Parathyroid adenoma (tissue), 2 donors: ENCODE measurements around the gene PDE6C.

ENCODE experiments used
- H2AFZ ChIP-seq: fragments of 300-600 bp; sonication (generic); one replicate; pipeline ENCODE4 v1.7.0; 2017; ENCODE audit warnings: antibody characterized with exemption, mild to moderate bottlenecking
- H3K27ac ChIP-seq: fragments of 300-600 bp; sonication (generic); one replicate; pipeline ENCODE4 v1.7.0; 2017
- H3K27me3 ChIP-seq: fragments of 300-600 bp; sonication (generic); one replicate; pipeline ENCODE4 v1.7.0; 2017; ENCODE audit warnings: low read length; ENCODE audit not compliant: control insufficient read depth, insufficient read depth
- H3K36me3 ChIP-seq: fragments of 300-600 bp; sonication (generic); one replicate; pipeline ENCODE4 v1.7.0; 2017; ENCODE audit warnings: low read length; ENCODE audit not compliant: control insufficient read depth, insufficient read depth
- H3K4me1 ChIP-seq: fragments of 300-600 bp; sonication (generic); one replicate; pipeline ENCODE4 v1.7.0; 2017; ENCODE audit warnings: control low read depth
- H3K4me2 ChIP-seq: fragments of 300-600 bp; sonication (generic); one replicate; pipeline ENCODE4 v1.7.0; 2017; ENCODE audit warnings: low read length
- H3K4me3 ChIP-seq: fragments of 300-600 bp; sonication (generic); one replicate; pipeline ENCODE4 v1.7.0; 2017; ENCODE audit warnings: low read depth, low read length
- H3K79me2 ChIP-seq: fragments of 300-600 bp; sonication (generic); one replicate; pipeline ENCODE4 v1.7.0; 2017; ENCODE audit warnings: control low read depth
- H3K9ac ChIP-seq: fragments of 300-600 bp; sonication (generic); one replicate; pipeline ENCODE4 v1.7.0; 2017; ENCODE audit warnings: mild to moderate bottlenecking
- H3K9me3 ChIP-seq: fragments of 300-600 bp; sonication (generic); one replicate; pipeline ENCODE4 v1.7.0; 2017; ENCODE audit warnings: low read length; ENCODE audit not compliant: control insufficient read depth
- TF ChIP-seq, protein P1 (sequence below): fragments of 300-600 bp; sonication (generic); IDR thresholded peaks from one replicate; pipeline ENCODE4 v1.7.0; 2017; ENCODE audit warnings: antibody characterized with exemption, mild to moderate bottlenecking
- donor health status: primary hyperparathyroidism.

Gene PDE6C

DNA sequence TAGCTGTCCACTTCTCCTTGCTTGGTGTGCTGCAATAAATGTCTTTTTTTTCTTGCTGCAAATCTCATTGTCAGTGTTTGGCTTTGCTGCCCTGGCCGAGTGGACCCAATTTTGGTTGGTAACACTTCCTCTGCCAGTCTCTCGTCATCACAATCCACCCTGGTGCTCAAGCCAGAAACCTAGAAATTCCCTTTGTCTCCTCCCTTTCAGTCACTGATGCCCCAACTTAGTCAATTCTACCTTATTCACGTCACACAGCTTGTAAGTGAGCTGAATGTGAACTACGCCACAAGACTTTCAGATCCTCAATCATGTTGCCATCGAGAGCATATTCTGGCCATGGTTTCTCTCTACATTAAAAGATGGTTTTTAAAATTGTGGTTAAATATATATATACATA lies 103.0 kb downstream of the PDE6C start:
- H3K36me3 ChIP-seq, result no peaks in the 10 kb centered on the region
- no peak overlapping the region for H3K4me3 ChIP-seq
- peaks cover 10% of the 10 kb centered on the region for H3K4me1 ChIP-seq
- no peak overlapping the region for H2AFZ ChIP-seq
- TF ChIP-seq, protein P1, sequence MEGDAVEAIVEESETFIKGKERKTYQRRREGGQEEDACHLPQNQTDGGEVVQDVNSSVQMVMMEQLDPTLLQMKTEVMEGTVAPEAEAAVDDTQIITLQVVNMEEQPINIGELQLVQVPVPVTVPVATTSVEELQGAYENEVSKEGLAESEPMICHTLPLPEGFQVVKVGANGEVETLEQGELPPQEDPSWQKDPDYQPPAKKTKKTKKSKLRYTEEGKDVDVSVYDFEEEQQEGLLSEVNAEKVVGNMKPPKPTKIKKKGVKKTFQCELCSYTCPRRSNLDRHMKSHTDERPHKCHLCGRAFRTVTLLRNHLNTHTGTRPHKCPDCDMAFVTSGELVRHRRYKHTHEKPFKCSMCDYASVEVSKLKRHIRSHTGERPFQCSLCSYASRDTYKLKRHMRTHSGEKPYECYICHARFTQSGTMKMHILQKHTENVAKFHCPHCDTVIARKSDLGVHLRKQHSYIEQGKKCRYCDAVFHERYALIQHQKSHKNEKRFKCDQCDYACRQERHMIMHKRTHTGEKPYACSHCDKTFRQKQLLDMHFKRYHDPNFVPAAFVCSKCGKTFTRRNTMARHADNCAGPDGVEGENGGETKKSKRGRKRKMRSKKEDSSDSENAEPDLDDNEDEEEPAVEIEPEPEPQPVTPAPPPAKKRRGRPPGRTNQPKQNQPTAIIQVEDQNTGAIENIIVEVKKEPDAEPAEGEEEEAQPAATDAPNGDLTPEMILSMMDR, result no peak
- H3K4me2 ChIP-seq, result no peak overlapping the region
- H3K9ac ChIP-seq, result no peak overlapping the region
- no peaks in the 10 kb centered on the region for H3K9me3 ChIP-seq
- H3K27ac ChIP-seq, result no peak overlapping the region
- H3K27me3 ChIP-seq, result no peaks in the 10 kb centered on the region
- no peaks in the 10 kb centered on the region for H3K79me2 ChIP-seq
